Uterus (tissue), 4 donors: ENCODE results near the gene PCDHGA9. TPM values are rescaled to one million over a fixed set of nuclear protein-coding genes. Genes with fewer than 3 reads are reported as not detected.
"Not testable (repeated sequence)": the region's sequence is repeated elsewhere in the genome, so short reads cannot be mapped to it uniquely, and the experiment has no call there.

Experiments used
- DNase-seq, 2 donors: peaks; one replicate each; pipeline ENCODE4 v3.0.0-alpha.2; 2019 to 2020
- H3K27ac ChIP-seq, 2 donors: fragments of 200-600 bp; sonication (generic); 1 replicate in 1 of 2; 2 replicates in 1 of 2; pipeline ENCODE4 v1.5.1; 2016 to 2018
- H3K27me3 ChIP-seq, 2 donors: fragments of 200-600 bp; sonication (generic); one replicate each; pipeline ENCODE4 v1.5.1; 2018 to 2019; ENCODE audit warnings: control low read depth in 1 of 2
- H3K36me3 ChIP-seq, 2 donors: fragments of 200-600 bp; sonication (generic); one replicate each; pipeline ENCODE4 v1.5.1; 2019; ENCODE audit warnings: control low read depth in 1 of 2
- H3K4me1 ChIP-seq, 2 donors: fragments of 200-600 bp; sonication (generic); one replicate each; pipeline ENCODE4 v1.5.1; 2018 to 2019; ENCODE audit warnings: control low read depth in 1 of 2
- H3K4me3 ChIP-seq, 2 donors: fragments of 200-600 bp; sonication (generic); 1 replicate in 1 of 2; 2 replicates in 1 of 2; pipeline ENCODE4 v1.5.1; 2018 to 2019; ENCODE audit warnings: mild to moderate bottlenecking in 1 of 2
- H3K9me3 ChIP-seq, 2 donors: fragments of 200-600 bp; sonication (generic); one replicate each; pipeline ENCODE4 v1.5.1; 2019; ENCODE audit warnings: control low read depth in 1 of 2
- POLR2A ChIP-seq, 2 donors: fragments of 450-650 bp; IDR thresholded peaks; one replicate each; pipeline ENCODE4 v1.6.1; 2016; ENCODE audit warnings: antibody characterized with exemption in 2 of 2, mild to moderate bottlenecking in 1 of 2, moderate library complexity in 1 of 2
- intact Hi-C: fragments of 100-400 bp; cut with DNase I; formaldehyde crosslinking; loops from one replicate; pipeline ENCODE4 v1.15.1; 2023; ENCODE audit warnings: low total_unique reads
- total RNA-seq, 4 donors: library from RNA; depleted of rRNA in 3 of 4; stranded (reverse); fragments of >200 nt in 3 of 4; gene quantifications; one replicate each; pipeline versions ENCODE4 v1.1.0 to v1.2.4, GENCODE V29; 2014 to 2023
- TF ChIP-seq, protein P1 (sequence below), 4 experiments: fragments of 200-600 bp in 2 of 4; fragments of 450-650 bp in 2 of 4; sonication (generic) in 2 of 4; IDR thresholded peaks; one replicate each; pipeline ENCODE4 v1.5.1; 2016 to 2019; ENCODE audit warnings: antibody characterized with exemption in 4 of 4, mild to moderate bottlenecking in 2 of 4, moderate library complexity in 1 of 4
- donor health status: DM: yes; HTN: yes; CAD: no.

Gene PCDHGA9
- total RNA-seq, 4 donors from 2014 or later = 11.8 to 18.7 (median 16.7) TPM

DNA sequence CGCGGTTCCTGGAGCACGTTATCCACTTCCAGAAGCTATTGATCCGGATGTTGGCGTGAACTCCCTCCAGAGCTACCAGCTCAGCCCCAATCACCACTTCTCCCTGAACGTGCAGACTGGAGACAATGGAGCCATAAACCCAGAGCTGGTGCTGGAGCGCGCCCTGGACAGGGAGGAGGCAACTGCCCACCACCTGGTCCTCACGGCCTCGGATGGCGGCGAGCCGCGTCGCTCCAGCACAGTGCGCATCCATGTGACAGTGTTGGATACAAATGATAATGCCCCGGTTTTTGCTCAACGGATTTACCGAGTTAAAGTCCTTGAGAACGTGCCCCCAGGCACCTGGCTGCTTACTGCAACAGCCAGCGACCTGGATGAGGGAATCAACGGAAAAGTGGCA is 809 bp downstream of the PCDHGA9 start:
- intact Hi-C loops = no loop called here
- DNase-seq = no peak
- H3K27ac ChIP-seq = no peak overlapping the region
- no peaks in the 10 kb centered on the region for H3K4me1 ChIP-seq
- no peaks in the 10 kb centered on the region for H3K36me3 ChIP-seq
- H3K27me3 ChIP-seq = no peaks in the 10 kb centered on the region
- TF ChIP-seq, protein P1, sequence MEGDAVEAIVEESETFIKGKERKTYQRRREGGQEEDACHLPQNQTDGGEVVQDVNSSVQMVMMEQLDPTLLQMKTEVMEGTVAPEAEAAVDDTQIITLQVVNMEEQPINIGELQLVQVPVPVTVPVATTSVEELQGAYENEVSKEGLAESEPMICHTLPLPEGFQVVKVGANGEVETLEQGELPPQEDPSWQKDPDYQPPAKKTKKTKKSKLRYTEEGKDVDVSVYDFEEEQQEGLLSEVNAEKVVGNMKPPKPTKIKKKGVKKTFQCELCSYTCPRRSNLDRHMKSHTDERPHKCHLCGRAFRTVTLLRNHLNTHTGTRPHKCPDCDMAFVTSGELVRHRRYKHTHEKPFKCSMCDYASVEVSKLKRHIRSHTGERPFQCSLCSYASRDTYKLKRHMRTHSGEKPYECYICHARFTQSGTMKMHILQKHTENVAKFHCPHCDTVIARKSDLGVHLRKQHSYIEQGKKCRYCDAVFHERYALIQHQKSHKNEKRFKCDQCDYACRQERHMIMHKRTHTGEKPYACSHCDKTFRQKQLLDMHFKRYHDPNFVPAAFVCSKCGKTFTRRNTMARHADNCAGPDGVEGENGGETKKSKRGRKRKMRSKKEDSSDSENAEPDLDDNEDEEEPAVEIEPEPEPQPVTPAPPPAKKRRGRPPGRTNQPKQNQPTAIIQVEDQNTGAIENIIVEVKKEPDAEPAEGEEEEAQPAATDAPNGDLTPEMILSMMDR (IDR thresholded peaks at IDR 0.05) = no peak
- peak overlapping the region in 1 of 2 donors; percentile 16 for H3K4me3 ChIP-seq
- peaks cover 0 to 94% of the 10 kb centered on the region in 2 donors for H3K9me3 ChIP-seq

DNA sequence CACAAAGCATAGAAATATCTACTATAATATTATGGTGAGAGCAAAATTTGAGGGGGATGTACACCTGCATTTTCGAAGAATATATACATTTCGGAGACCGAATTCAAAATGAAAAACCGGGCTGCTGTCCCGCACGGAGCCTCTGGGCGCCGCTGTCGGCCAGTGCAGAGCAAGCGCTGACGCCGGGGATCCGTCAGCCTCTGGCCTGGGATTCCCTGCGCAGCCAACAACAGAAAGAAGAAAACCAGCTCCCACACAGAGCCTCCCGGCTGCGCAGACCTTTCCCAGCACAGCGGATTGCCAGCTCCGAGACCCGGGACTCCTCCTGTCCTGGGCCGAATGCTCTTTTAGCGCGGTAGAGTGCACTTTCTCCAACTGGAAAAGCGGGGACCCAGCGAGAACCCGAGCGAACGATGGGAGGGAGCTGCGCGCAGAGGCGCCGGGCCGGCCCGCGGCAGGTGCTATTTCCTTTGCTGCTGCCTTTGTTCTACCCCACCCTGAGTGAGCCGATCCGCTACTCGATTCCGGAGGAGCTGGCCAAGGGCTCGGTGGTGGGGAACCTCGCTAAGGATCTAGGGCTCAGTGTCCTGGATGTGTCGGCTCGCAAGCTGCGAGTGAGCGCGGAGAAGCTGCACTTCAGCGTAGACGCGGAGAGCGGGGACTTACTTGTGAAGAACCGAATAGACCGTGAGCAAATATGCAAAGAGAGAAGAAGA is 5.4 kb downstream of the PCDHGA9 start, which contains the start of gene PCDHGB6:
PCDHGB6 (plus strand) TSS at position 232 of the 716 bp plus-strand sequence; CDS start at position 414, 182 bp downstream.
- peak within 1 kb of the TSS in 1 of 2 donors; percentile 25 for H3K4me3 ChIP-seq
- H3K4me1 ChIP-seq, H3K36me3 ChIP-seq, intact Hi-C loops, H3K27me3 ChIP-seq, H3K27ac ChIP-seq: not testable (repeated sequence)
- TF ChIP-seq, protein P1 (IDR thresholded peaks at IDR 0.05) = peak; percentile 13 to 40 (median 28)
- DNase-seq = peak in 1 of 2 donors; percentile 38
- peaks cover 0 to 99% of the 10 kb centered on the region in 2 donors for H3K9me3 ChIP-seq

DNA sequence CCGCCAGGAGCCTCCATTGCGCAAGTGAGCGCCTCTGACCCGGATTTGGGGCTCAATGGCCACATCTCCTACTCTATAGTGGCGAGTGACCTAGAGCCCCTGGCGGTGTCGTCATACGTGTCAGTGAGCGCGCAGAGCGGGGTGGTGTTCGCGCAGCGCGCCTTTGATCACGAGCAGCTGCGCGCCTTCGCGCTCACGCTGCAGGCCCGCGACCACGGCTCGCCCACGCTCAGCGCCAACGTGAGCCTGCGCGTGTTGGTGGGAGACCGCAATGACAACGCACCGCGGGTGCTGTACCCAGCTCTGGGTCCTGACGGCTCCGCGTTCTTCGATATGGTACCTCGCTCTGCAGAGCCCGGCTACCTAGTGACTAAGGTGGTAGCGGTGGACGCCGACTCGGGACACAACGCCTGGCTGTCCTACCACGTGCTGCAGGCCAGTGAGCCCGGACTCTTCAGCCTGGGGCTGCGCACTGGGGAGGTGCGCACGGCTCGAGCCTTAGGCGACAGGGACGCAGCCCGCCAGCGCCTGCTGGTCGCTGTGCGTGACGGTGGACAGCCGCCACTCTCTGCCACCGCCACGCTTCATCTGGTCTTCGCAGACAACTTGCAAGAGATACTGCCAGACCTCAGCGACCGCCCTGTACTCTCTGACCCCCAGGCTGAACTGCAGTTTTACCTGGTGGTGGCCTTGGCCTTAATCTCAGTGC is 7.2 kb downstream of the PCDHGA9 start:
- Histone ChIP-seq H3K4me1 (no peaks in the 10 kb centered on the region), H3K27ac (no peak overlapping the region), H3K9me3 (peaks cover 6 to 99% of the 10 kb centered on the region in 2 donors), H3K27me3 (no peaks in the 10 kb centered on the region), H3K4me3 (peak overlapping the region in 1 of 2 donors; percentile 2), H3K36me3 (no peaks in the 10 kb centered on the region)
- TF ChIP-seq POLR2A (IDR thresholded peaks at IDR 0.05) = no peak
- TF ChIP-seq, protein P1 (IDR thresholded peaks at IDR 0.05) = no peak
- intact Hi-C loops = no loop called here
- no peak for DNase-seq

DNA sequence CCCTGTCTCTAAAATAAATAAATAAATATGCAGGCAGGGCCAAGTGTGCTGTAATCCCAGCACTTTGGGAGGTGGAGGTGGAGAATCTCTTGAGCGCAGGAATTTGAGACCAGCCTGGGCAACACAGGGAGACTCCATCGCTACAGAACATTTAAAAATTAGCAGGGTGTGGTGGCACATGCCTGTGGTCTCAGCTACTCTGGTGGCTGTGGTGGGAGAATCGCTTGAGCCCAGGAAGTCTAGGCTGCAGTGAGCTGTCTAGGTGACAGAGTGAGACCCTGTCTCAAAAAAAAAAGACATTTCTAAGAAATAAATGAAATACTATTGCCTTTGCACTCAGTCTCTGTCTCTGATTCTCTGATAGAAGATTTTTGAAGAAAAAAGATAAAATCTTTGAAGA is 9.0 kb downstream of the PCDHGA9 start:
- Histone ChIP-seq H3K9me3 (peaks cover 6 to 97% of the 10 kb centered on the region in 2 donors), H3K36me3 (no peaks in the 10 kb centered on the region), H3K4me1 (no peaks in the 10 kb centered on the region), H3K27ac (no peak overlapping the region), H3K27me3 (no peaks in the 10 kb centered on the region), H3K4me3 (no peak overlapping the region)
- intact Hi-C loops = no loop called here
- no peak for DNase-seq
- TF ChIP-seq POLR2A (IDR thresholded peaks at IDR 0.05) = no peak
- TF ChIP-seq, protein P1 (IDR thresholded peaks at IDR 0.05) = no peak
